DND-41 (cell line): Measurements from ENCODE around the gene EDA.

Experiments used
- EZH2 ChIP-seq: IDR thresholded peaks from 3 replicates; pipeline ENCODE4 v1.6.1; 2012; ENCODE audit warnings: borderline replicate concordance, low read depth, mild to moderate bottlenecking, moderate library complexity, low read length, inconsistent platforms; ENCODE audit not compliant: severe bottlenecking
- TF ChIP-seq, protein P1 (sequence below): IDR thresholded peaks from 2 replicates; pipeline ENCODE4 v1.5.1; 2012; ENCODE audit warnings: borderline replicate concordance, low read length, moderate library complexity, mild to moderate bottlenecking; ENCODE audit not compliant: poor library complexity, severe bottlenecking; ENCODE audit errors: extremely low read depth

DNA sequence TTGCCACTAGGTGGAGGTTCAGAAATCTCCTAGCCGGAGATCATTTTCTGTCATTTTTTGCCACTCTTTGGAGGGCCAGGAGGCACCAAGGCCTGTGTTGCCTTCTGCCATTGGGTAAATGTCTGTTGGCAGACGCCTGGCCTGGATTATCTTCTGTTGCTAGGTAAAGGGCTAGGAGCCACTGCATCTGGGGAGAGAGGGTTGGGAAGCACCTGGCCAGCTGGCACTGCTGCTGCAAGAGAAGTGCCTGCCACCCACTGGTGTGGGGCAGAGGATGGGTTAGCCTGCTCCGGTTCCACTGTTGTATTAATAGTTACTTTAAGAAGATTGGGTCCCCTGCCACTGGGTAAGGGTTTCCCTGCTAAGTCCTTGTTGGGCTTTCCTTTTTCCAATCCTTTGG, 375.8 kb downstream of the EDA start:
- TF ChIP-seq, protein P1, sequence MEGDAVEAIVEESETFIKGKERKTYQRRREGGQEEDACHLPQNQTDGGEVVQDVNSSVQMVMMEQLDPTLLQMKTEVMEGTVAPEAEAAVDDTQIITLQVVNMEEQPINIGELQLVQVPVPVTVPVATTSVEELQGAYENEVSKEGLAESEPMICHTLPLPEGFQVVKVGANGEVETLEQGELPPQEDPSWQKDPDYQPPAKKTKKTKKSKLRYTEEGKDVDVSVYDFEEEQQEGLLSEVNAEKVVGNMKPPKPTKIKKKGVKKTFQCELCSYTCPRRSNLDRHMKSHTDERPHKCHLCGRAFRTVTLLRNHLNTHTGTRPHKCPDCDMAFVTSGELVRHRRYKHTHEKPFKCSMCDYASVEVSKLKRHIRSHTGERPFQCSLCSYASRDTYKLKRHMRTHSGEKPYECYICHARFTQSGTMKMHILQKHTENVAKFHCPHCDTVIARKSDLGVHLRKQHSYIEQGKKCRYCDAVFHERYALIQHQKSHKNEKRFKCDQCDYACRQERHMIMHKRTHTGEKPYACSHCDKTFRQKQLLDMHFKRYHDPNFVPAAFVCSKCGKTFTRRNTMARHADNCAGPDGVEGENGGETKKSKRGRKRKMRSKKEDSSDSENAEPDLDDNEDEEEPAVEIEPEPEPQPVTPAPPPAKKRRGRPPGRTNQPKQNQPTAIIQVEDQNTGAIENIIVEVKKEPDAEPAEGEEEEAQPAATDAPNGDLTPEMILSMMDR: no peak
- TF ChIP-seq EZH2: no peak
